GM12891 (cell line): Measurements from ENCODE around the gene TROAP.

ENCODE experiments used
- POLR2A ChIP-seq: IDR thresholded peaks from 2 replicates; pipeline ENCODE4 v1.6.1; 2011; ENCODE audit warnings: low read depth, low read length, control low read depth
- POLR2AphosphoS5 ChIP-seq: IDR thresholded peaks from 2 replicates; pipeline ENCODE4 v1.6.1; 2011; ENCODE audit warnings: low read depth, low read length, control low read depth
- SPI1 ChIP-seq: IDR thresholded peaks from 2 replicates; pipeline ENCODE4 v1.6.1; 2011; ENCODE audit warnings: low read depth, low read length, control low read depth
- TAF1 ChIP-seq: IDR thresholded peaks from 2 replicates; pipeline ENCODE4 v1.6.1; 2011; ENCODE audit warnings: low read depth, low read length, control low read depth

GRCh38 chr12:49340095-49340870 lies 17.2 kb downstream of the TROAP start:
- no peak for TF ChIP-seq POLR2A
- TF ChIP-seq POLR2AphosphoS5, result no peak
- TF ChIP-seq TAF1, result no peak
- TF ChIP-seq SPI1, result no peak
